ENCODE measurements around the gene RNF121.
"Not testable (repeated sequence)": the region's sequence is repeated elsewhere in the genome, so short reads cannot be mapped to it uniquely, and the experiment has no call there.

The RNF121 gene

GRCh38 chr11:71928737-71929443 is at the start of gene RNF121:
Gene RNF121, plus strand, starts transcription at chr11:71929046. Its CDS starts 16 bp downstream, at chr11:71929062.
- DNase-seq (ENCODE audit: low spot score): peak; percentile 95

DNA sequence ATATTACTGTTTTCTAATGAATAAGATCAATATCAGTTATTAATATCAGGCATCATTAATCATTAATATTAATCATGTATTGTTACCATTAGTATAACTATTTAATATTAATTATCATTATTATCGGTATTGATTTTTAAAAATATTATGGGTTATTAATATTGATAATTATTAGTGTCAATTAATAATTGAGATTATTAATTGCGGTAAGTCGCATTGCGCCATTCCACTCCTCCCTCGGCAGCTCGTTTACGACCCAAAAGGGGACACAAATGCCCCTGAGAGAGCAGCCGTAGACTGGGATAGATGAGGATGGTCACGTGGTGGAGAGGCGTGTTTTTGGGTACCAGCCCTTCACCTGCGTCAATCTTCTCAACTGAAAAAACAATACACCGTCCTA is 43.0 kb upstream of the RNF121 start:
- not testable (repeated sequence) for DNase-seq (ENCODE audit: low spot score)

DNA sequence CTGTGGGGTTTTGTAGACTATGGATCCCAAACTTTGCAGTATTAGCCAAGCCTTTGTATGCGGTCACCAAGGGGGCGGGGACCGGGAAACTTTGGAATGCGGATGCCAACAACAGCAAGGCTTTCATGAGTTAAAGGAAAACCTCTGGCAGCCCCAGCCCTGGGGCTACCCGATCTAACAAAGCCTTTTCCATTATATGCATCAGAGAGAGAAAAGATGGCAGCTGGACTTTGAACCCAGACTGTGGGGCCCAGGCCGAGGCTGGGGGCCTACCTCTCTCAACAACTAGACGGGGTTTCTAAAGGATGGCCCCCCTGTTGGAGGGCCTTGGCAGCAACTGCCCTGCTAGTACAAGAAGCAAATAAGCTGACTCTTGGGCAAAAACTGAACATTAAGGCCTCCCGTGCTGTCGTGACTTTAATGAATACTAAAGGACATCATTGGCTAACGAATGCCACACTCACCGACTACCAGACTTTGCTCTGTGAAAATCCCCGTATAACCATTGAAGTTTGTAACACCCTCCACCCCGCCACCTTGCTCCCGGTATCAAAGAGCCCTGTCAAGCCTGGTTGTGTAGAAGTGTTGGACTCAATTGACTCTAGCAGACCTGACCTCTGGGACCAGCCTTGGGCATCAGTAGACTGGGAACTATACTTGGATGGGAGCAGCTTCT is 40.4 kb upstream of the RNF121 start:
- not testable (repeated sequence) for DNase-seq (ENCODE audit: low spot score)

- not testable (repeated sequence) for DNase-seq (ENCODE audit: low spot score)
Observed at GRCh38 chr11:71889181-71889872, 39.5 kb upstream of the RNF121 start.

- DNase-seq (ENCODE audit: low spot score): no peak
Observed at GRCh38 chr11:71895961-71896360, 32.9 kb upstream of the RNF121 start.

DNA sequence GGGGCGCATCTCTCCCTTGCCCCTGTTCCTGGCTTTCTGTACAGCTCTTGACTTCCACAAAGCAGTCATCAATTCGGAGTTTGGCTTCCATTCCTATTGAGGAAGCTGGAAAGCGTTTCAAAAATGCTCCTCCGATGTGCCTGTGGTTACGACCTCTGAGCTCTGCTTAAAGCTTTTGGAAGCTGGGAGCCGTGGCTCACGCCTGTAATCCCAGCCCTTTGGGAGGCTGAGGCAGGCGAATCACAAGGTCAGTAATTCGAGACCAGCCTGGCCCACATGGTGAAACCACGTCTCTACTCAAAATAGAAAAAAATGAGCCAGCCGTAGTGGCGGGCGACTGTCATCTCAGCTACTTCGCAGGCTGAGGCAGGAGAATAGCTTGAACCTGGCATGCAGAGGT is 27.7 kb upstream of the RNF121 start:
- peak; percentile 36 for DNase-seq (ENCODE audit: low spot score)

DNA sequence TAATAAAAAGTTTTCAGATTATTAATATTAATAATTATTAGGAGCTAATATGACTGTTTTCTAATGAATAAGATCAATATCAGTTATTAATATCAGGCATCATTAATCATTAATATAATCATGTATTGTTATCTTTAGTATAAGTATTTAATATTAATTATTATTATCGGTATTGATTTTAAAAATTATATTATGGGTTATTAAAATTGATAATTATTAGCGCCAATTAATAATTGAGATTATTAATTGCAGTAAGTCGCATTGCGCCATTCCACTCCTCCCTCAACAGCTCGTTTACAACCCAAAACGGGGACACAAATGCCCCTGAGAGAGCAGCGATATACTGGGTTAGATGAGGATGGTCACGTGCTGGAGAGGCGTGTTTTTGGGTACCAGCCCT is 20.6 kb upstream of the RNF121 start:
- DNase-seq (ENCODE audit: low spot score): no peak

DNA sequence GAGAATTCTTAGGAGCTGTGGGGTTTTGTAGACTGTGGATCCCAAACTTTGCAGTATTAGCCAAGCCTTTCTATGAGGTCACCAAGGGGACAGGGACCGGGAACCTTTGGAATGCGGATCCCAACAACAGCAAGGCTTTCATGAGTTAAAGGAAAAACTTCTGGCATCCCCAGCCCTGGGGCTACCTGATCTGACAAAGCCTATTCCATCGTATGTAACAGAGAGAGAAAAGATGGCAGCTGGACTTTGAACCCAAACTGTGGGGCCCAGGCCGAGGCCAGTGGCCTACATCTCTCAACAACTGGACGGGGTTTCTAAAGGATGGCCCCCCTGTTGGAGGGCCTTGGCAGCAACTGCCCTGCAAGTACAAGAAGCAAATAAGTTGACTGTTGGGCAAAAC is 18.1 kb upstream of the RNF121 start:
- not testable (repeated sequence) for DNase-seq (ENCODE audit: low spot score)

DNA sequence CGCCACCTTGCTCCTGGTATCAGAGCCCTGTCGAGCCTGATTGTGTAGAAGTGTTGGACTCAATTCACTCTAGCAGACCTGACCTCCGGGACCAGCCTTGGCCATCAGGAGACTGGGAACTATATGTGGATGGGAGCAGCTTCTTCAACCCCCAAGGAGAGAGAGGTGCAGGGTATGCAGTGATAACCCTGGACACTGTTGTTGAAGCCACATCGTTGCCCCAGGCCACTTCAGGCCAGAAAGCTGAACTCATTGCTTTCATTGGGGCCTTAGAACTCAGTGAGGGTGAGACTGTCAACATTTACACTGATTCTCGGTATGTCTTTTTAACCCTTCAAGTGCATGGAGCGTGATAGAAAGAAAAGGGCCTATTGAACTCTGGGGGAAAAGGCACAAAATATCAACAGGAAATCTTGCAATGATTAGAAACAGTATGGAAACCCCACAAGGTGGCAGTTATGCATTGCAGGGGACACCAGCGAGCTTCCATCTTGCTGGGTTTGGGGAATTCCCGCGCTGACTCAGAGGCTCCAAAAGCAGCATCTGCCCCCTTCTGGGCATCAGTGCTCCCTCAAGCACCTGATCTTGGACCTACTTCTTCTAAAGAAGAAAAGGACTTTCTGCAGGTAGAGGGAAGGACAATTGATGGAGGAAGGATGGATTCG is 17.4 kb upstream of the RNF121 start:
- not testable (repeated sequence) for DNase-seq (ENCODE audit: low spot score)

DNA sequence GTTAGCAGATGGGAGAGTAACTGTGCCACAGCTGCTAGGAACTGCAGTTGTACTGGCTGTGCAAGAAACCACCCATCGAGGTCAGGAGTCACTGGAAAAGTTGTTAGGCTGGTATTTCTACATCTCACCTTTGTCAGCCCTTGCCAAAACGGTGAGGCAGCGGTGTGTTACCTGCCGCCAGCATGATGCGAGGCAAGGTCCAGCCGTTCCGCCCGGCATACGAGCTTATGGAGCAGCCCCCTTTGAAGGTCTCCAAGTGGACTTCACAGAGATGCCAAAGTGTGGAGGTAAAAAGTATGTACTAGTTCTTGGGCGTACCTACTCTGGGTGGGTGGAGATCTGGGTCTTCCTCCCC is 16.9 kb upstream of the RNF121 start:
- DNase-seq (ENCODE audit: low spot score): not testable (repeated sequence)

GRCh38 chr11:71913756-71914526 is 14.9 kb upstream of the RNF121 start:
- peak; percentile 15 for DNase-seq (ENCODE audit: low spot score)

GRCh38 chr11:71914617-71915189 is 14.1 kb upstream of the RNF121 start:
- no peak for DNase-seq (ENCODE audit: low spot score)

- no peak for DNase-seq (ENCODE audit: low spot score)
Observed at GRCh38 chr11:71917646-71918140, 11.2 kb upstream of the RNF121 start.

DNA sequence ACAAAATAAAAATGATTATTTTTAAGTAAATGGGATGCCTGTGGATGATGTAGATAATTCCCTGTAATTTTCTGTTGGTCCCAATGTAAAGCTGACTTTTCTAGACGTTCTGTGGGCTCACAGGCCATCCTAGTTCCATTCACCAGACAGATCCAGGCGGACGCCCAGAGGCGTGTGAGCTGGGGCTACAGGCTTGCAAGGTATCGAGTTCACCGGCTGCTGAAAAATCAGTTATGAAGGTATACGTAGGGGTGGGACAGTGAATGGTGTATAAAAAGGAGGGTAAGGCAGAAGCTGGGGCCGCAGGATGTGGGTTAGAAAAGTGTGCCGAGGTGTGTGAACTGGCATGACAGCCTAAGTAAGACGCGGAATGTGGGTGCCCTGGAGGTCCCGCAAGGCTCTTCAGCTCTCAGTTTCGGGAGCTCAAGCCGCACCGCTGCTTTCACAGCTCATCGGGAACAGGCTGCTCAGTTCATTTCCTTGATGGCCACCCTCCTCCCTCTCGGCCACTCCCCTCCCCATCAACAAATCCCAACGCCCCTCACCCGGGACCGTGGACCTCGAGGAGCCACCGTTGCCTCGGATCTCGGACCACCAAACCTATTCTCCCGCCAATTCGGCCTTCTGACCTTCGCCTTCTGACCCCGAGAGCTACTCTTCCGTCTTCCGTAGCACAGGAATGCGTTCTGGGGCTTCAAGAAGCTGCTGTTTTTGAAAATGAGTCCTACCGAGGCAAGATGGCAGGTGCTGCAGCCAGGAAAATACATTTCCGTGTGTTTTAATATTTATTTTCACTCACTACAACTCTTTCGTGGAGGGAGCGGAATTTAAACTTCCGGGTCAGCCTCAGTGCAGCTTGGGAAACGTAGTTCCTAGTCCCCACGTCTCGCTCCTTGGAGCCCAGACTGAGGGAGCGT is 768 bp upstream of the RNF121 start, which contains the start of gene XNDC1N:
XNDC1N (minus strand) TSS at position 775 of the 917 bp plus-strand sequence. CDS start 5,241 bp downstream, outside the sequence.
- peak; percentile 84 for DNase-seq (ENCODE audit: low spot score)

DNA sequence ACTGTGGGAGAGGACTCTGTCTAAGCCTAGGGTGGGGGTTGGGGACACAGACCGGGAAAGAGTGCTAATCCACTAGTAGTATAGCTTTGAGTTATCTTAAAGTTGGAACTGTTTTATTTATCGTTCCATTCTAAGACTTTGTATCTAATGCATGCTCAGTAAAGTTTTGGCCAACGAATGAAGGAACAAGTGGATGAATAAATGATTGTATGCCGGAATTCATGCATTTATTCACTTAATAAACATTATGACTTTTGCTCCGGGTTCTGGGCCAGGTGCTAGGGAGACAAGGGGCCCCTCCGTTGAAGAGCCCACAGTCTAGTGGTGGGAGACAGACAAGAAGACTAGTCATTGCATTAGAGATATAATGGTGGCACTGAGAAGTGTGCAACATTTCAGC is 645 bp downstream of the RNF121 start:
- no peak for DNase-seq (ENCODE audit: low spot score)

- no peak for DNase-seq (ENCODE audit: low spot score)
Observed at GRCh38 chr11:71930556-71931244, 1.9 kb downstream of the RNF121 start.

GRCh38 chr11:71931245-71931602 is 2.4 kb downstream of the RNF121 start:
- DNase-seq (ENCODE audit: low spot score): no peak

DNA sequence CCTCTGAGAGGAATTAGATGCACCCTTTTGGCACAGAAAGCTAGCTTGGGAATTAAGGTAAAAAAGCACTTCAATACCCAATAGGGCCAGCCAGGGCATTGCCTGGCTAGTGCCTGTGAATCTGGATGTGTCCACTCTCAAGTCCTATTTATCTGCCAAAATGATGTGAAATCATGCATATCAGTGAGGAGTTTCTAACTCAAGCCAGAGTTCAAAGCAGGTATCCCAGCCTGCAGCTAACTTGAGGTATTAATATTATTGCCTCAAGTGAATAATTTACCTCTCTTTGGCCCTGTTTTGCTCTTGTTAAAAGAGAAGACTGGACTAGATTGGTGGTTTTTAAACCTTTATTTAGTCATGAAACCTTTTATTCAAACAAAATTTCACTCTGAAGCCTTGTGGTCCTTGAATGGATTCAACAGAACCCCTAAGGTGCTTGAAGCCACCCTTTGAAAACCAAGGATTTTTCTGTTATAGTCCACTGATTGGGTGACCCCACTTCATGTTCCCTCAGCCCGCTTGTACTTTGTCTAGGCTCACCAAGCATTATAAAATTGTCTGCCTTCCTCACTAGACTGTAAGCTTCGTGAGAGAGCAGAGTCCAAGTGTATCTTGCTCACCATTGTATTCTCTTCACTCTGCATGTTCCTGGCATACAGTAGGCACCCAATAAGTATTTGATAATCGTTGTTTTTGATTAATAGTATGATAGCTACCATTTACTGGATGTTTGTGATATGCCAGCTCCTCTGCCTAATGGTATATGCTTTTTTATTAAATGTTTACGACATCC is 4.5 kb downstream of the RNF121 start:
- DNase-seq (ENCODE audit: low spot score): no peak

GRCh38 chr11:71934213-71934612 is 5.4 kb downstream of the RNF121 start:
- no peak for DNase-seq (ENCODE audit: low spot score)

All from AG08396 (cell line).